Measurements from ENCODE around the gene BEND7. TPM values are rescaled to one million over a fixed set of nuclear protein-coding genes. Genes with fewer than 3 reads are reported as not detected.
"Not testable (repeated sequence)": the region's sequence is repeated elsewhere in the genome, so short reads cannot be mapped to it uniquely, and the experiment has no call there.

The BEND7 gene
- total and polyA plus RNA-seq, 8 donors, result 7.3 to 22.8 (median 15.3) TPM

DNA sequence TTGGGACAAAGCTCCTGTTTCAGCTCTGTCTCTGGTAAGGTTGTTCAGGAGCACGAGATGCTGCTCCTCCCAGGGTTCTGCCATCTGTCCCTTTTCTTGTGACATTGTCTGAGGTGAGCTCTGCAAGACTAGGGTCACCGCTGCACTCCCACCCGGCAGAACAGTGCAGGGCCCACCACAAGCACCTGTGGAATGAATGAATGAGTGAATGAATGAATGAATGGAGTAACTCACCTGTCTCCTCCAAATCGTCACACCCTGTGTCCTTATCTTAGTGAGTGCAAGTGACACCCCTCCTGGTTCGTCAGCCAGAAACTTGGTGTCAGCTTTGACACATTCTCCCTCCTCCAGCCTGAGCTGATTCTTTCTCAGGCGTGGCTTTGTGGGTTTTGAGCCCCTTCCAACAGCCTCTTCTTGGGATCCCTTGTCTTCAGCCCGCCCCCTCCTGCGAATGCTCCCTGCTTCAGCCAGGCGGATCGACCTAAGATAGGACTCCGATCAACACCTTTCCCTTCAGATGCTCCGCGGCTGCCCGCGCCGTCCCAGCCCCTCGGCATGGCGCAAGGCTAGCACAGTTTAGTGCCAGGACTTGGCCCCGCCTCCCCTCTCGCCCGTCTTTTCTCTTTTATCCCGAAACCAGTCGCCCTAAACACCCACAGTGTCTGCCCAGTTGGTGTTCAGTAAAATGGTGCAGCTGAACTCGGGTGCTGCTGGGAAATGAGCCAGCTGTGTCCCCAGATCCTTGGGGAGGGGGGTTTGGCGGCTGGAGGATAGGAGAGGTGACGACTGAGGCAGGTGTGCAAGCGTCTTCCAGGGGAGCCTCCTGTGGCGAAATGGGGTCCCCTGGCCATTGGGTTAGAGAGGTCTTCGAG is 89.3 kb downstream of the BEND7 start:
- no peak overlapping the region for H3K27ac ChIP-seq
- peak overlapping the region in 2 of 4 donors; percentile 38 to 47 for H3K4me3 ChIP-seq
- ATAC-seq (peak; percentile 39 to 65 (median 58)), DNase-seq (peak in 4 of 6 donors; percentile 18 to 75 (median 54)), FAIRE-seq (no peak)
- no peaks in the 10 kb centered on the region for H3K9me3 ChIP-seq
- no peaks in the 10 kb centered on the region for H3K36me3 ChIP-seq
- TF ChIP-seq, protein P1, sequence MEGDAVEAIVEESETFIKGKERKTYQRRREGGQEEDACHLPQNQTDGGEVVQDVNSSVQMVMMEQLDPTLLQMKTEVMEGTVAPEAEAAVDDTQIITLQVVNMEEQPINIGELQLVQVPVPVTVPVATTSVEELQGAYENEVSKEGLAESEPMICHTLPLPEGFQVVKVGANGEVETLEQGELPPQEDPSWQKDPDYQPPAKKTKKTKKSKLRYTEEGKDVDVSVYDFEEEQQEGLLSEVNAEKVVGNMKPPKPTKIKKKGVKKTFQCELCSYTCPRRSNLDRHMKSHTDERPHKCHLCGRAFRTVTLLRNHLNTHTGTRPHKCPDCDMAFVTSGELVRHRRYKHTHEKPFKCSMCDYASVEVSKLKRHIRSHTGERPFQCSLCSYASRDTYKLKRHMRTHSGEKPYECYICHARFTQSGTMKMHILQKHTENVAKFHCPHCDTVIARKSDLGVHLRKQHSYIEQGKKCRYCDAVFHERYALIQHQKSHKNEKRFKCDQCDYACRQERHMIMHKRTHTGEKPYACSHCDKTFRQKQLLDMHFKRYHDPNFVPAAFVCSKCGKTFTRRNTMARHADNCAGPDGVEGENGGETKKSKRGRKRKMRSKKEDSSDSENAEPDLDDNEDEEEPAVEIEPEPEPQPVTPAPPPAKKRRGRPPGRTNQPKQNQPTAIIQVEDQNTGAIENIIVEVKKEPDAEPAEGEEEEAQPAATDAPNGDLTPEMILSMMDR (IDR thresholded peaks at IDR 0.05), result no peak
- peaks cover 0 to 9% (median 6%) of the 10 kb centered on the region in 3 donors for H3K4me1 ChIP-seq
- no peaks in the 10 kb centered on the region for H3K27me3 ChIP-seq
- intact Hi-C loops (cut with DNase I), result loop anchor here in 2 of 3 donors (5.0 to 10.0 kb wide), 2 partner anchors 55 to 62 kb away; no protein-coding TSS in a partner anchor
- WGBS, 2 donors, result 11 to 12% methylated on average over 29 of the region's 29 CpGs

DNA sequence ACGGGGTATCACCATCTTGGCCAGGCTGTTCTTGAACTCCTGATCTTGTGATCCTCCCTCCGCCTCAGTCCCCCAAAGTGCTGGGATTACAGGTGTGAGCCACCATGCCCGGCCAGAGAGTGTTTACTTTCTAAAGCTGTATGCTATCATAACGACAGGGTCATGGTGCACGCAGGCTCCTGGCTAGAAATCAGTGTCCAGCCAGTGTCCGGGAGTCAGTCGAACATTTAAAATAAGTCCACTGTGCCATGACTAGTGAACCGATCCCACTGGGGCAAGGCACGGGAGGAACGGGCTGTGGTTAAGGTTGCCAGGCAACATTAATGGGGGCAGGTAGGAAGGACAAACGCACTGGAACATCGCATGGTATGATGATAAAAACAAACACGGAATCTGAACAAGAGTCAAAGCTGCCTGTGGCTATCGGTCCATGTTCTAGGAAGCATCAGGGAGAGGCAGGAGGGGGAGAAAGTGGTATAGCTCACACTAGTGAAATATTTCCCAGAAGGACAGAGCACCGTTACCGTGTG is 91.7 kb downstream of the BEND7 start:
- no peak for DNase-seq
- Histone ChIP-seq H3K9me3 (no peaks in the 10 kb centered on the region), H3K27ac (no peak overlapping the region), H3K4me3 (no peak overlapping the region), H3K4me1 (peaks cover 0 to 9% (median 6%) of the 10 kb centered on the region in 3 donors), H3K36me3 (no peaks in the 10 kb centered on the region), H3K27me3 (no peaks in the 10 kb centered on the region)
- intact Hi-C loops (cut with DNase I), result loop anchor here in 2 of 3 donors (5.0 to 10.0 kb wide), 2 partner anchors 52 to 60 kb away; no protein-coding TSS in a partner anchor
- no peak for ATAC-seq
- no peak for FAIRE-seq
- TF ChIP-seq, protein P1 (IDR thresholded peaks at IDR 0.05), result no peak
- WGBS, 2 donors, result 39 to 44% methylated on average over 16 of the region's 16 CpGs

DNA sequence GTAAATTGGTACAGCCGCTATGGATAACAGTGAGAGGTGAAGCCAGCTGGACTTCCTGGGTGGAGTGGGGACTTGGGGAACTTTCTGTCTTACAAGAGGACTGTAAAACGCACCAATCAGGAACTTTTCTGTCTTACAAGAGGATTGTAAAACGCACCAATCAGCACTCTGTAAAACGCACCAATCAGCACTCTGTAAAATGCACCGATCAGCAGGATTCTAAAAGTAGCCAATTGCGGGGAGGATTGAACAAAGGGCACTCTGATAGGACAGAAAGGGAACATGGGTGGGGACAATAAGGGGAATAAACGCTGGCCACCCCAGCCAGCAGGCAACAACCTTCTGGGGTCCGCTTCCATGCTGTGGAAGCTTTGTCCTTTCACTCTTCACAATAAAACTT is 100.9 kb downstream of the BEND7 start:
- ATAC-seq; intact Hi-C loops (cut with DNase I): not testable (repeated sequence)

DNA sequence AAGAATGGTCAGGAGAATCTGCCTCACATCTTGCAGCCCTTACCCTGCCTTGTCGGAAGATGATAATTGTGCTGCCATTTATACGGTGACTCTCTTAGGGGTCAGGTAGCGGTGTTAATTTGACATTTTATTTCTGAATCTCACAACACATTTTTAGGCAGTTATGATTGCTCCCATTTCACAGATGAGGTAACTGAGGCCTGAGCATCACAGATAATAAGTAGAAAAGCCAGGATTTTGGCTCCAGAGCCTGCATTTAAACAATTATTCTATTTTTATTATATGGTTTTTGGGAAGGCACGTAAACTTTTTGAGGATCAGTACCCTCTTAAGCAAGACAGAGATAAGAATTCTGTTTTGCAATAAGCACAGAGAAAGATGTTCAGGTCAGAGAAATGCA is 103.4 kb downstream of the BEND7 start:
- 47 to 67% methylated on average over 4 of the region's 4 CpGs for WGBS, 2 donors
- H3K4me3 ChIP-seq, result no peak overlapping the region
- no peak overlapping the region for H3K27ac ChIP-seq
- ATAC-seq (no peak), DNase-seq (no peak), FAIRE-seq (no peak)
- no peaks in the 10 kb centered on the region for H3K4me1 ChIP-seq
- TF ChIP-seq, protein P1 (IDR thresholded peaks at IDR 0.05), result no peak
- intact Hi-C loops (cut with DNase I), result no loop called here
- H3K27me3 ChIP-seq, result no peaks in the 10 kb centered on the region
- H3K36me3 ChIP-seq, result no peaks in the 10 kb centered on the region
- no peaks in the 10 kb centered on the region for H3K9me3 ChIP-seq

More for the DNA sequence above, 100.9 kb downstream of the BEND7 start:
- H3K36me3 ChIP-seq, FAIRE-seq, H3K4me3 ChIP-seq, H3K27me3 ChIP-seq, H3K4me1 ChIP-seq, H3K9me3 ChIP-seq, H3K27ac ChIP-seq, DNase-seq: not testable (repeated sequence)
- WGBS, 2 donors, result 84 to 87% methylated on average over 8 of the region's 8 CpGs

DNA sequence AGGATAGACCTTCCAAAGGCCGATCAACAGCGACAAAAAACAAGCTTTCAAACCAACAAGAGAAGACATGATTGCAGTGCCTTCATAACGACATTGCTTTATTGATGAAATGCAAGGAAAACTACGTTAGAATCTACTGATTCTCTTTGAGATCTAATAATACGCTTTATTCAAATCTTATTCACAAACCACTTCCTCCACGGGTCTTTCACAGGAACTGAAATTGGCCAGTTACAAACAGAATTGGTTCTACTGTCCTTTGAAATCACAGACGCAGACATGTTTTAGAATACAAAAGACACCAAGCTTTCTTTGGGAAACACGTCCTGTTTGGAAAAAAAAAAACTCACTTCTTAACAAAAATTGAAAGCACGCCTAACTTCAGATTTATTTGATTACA is 106.0 kb downstream of the BEND7 start:
- Histone ChIP-seq H3K9me3 (no peaks in the 10 kb centered on the region), H3K4me1 (no peaks in the 10 kb centered on the region), H3K4me3 (no peak overlapping the region), H3K36me3 (no peaks in the 10 kb centered on the region), H3K27ac (no peak overlapping the region), H3K27me3 (no peaks in the 10 kb centered on the region)
- ATAC-seq (no peak), FAIRE-seq (no peak), DNase-seq (no peak)
- TF ChIP-seq, protein P1 (IDR thresholded peaks at IDR 0.05), result no peak
- 75% methylated on average over 9 of the region's 9 CpGs for WGBS, 2 donors
- intact Hi-C loops (cut with DNase I), result no loop called here

Measured in pancreas (tissue), 10 donors.